ENCODE results near the gene SAPCD2. TPM values are rescaled to one million over a fixed set of nuclear protein-coding genes. Genes with fewer than 3 reads are reported as not detected.

SAPCD2 gene
- polyA plus RNA-seq, 10 donors: 1.9 to 7.1 (median 3.9) TPM

DNA sequence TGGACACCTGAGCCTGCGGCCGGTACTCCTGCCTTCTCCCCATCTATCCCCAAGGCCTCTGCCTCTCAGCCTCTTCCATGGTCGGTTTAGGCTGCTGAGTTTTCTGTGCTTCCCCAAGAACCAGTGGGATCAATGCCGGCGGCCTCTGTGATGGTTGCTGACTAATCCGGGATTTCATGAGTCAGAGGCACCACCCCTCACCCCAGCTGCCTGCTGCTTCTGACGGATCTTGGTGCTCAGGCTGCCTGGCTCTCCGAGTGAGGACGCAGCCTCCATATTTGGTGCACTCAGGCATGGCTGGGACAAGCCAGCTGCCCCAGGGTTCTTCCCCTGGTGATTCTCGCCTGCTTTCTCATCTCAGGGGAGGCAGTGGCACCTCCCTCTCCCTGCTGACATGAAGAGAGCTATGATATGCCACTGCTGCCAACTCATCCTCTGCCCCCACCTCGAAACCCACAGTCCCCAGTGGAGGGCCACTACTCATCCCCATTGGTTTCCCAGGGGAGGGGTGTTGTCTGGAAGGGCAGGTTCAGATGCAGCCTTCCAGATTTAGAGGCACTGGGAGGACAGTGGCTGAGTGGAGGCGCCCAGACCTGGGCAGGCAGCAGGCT is 13.1 kb upstream of the SAPCD2 start:
- peak in 2 of 3 donors; percentile 39 to 88 for DNase-seq

DNA sequence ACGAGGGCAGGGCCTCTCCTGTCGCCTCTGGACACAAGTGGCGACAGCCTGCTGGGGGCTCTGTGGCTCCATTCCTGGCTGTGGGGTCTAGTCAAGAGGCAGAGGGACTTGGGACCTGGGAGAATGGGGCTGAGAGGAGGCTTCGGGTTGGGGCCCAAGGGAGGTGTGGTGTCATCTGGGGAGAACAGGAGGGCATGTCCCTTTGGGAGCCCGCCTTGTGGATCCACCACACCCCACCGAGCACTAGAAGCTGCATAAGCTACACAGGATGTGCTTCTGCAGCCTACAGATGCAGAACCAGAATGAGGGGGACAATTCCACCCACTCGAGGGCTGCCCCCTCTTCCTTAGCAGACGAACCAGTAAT is 12.6 kb upstream of the SAPCD2 start:
- no peak for DNase-seq

DNA sequence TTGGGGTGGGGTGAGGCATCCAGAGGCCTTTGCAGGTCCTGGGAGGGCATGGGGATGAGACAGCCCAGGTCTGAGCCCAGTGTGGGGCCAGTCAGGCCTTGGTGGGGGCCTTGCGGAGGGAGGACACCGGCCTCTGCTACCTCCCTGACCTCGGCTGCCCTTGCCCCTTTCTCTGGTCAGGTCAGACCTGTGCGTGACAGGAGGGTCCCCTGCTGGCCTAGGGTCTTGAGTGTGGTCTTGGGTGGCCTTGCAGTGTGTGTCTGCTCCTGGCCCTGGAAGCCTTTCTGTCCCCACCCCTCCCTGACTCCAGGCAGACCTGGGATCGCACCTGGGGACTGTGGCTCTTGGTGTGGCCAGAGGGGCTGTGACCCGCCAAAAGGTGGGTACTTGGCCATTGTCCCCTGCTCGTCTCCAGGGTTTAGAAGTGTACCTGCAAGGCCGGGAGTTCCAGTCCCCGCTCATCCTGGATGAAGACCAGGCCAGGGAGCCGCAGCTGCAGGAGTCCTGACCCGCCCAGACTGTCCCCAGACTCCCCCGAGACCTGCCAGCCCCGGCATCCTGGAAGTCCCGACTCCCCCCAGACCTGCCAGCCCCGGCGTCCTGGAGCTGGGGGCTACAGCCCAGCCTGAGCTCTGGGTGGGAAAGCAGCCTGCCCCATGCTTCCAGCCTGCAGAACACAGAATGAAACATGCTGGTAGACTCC is 12.0 kb upstream of the SAPCD2 start:
- DNase-seq: no peak

DNA sequence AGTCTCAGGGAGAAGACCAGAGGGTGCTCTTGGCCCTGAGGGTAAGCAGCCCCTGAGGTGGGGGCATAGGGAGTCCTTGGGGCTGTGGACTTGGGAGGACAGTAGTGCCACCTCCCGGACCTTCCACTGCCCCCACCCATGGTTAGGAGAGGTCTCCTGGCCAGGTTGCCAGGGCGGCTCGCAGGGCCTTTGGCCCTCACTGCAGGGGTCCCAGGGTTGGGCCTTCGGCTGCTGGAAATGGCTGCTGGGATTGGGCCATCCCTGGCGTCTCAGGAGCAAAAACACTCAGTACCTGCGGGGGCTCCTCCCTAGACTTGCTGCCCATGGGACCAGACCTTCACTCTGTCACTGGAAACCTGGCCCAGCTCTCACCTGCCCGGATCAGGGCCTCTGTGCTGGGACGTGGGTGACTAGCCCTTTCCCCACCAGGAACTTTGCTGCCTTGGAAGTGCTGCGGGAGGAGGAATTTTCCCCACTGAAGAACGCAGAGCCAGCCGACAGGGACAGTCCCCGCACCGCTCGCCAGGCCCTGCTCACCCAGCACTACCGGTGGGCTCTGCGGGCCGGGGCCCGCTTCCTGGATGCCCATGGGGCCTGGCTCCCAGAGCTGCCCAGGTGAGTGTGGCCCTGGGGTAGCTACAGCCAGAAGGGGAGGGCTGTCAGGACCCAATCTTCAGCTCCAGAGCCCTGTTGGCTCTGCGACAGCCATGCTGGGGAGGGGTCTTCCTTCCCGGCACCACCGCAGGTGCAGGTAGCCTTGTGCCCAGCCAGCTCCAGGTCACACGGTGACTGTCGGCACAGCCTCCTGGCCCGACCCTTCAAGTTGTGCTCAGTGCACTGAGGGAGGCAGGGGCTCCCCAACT is 10.1 kb upstream of the SAPCD2 start:
- DNase-seq: no peak

DNA sequence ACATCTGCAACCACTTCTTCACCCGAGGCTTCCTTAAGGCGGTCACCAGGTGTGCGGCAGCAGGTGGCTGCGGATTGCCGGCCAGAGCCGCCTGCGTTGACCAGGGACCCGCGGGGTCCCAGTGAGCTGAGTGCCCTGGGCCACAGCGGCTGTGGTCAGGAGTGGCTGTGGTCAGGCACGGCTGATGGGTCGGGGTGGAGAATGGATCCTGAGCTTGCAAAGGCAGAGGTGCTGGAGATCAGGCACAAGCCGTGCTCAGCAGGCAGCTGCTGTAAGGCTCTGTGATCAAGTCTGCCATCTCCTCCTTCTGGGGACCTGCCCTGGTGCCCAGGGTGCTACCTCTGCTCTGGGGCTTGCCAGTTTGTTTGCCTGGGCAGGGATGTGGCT is 9.0 kb upstream of the SAPCD2 start:
- DNase-seq: no peak

DNA sequence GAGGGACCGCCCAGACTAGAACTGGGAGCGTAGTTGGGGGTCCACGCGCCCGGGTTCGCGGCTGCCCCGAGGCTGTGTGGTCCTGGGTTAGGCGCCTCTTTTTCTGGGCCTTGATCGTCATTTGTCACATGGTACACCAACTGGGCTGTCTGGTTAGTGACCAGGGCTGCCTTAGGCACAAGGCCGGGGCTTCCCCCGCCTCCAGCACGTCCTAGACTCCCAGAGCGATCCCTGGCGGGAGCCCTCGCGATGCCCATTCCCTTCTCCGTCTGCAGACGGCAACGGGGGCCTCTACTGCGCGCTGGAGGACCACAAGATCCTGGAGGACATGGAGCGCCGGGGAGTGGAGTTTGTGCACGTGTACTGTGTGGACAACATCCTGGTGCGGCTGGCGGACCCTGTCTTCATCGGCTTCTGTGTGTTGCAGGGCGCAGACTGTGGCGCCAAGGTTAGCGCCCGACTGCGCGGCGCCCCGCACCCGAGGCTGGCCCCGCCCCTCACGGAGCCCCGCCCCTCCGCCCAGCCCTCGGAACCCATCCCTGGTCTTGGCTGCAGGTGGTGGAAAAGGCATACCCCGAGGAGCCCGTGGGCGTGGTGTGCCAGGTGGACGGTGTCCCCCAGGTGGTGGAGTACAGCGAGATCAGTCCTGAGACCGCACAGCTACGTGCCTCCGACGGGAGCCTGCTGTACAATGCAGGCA is 8.5 kb upstream of the SAPCD2 start:
- no peak for DNase-seq

DNA sequence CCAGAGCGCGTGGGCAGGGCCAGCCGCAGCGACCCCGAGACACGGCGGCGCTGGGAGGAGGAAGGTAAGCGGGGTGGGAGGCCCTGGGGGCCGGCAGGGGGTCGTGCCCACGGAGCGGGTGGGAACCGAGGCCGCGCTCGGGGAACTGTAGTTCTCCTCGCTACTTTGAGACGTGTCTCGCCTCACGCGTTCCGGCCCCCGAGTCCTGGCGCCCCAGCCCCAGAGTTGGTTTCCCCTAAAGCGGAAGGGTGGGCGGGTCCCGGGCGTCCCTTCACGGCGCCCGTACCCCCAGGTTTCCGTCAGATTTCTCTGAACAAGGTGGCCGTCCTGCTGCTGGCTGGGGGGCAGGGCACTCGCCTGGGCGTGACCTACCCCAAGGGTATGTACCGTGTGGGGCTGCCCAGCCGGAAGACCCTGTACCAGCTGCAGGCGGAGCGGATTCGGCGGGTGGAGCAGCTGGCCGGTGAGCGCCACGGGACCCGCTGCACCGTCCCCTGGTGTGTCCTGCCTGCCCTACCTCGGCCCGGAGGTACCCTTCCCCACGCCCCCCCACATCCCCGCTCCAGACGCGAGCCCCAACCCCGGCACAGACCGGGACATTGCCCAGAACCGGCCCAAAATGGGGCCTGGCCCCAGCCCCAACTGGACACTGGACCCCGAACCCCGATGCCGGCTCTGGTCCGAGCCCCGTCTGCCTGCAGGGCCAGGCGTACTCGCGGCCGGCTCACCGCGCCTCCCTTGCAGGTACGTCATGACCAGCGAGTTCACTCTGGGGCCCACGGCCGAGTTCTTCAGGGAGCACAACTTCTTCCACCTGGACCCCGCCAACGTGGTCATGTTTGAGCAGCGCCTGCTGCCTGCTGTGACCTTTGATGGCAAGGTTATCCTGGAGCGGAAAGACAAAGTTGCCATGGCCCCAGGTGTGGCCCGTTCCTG is 7.7 kb upstream of the SAPCD2 start:
- peak in 1 of 3 donors; percentile 40 for DNase-seq

DNA sequence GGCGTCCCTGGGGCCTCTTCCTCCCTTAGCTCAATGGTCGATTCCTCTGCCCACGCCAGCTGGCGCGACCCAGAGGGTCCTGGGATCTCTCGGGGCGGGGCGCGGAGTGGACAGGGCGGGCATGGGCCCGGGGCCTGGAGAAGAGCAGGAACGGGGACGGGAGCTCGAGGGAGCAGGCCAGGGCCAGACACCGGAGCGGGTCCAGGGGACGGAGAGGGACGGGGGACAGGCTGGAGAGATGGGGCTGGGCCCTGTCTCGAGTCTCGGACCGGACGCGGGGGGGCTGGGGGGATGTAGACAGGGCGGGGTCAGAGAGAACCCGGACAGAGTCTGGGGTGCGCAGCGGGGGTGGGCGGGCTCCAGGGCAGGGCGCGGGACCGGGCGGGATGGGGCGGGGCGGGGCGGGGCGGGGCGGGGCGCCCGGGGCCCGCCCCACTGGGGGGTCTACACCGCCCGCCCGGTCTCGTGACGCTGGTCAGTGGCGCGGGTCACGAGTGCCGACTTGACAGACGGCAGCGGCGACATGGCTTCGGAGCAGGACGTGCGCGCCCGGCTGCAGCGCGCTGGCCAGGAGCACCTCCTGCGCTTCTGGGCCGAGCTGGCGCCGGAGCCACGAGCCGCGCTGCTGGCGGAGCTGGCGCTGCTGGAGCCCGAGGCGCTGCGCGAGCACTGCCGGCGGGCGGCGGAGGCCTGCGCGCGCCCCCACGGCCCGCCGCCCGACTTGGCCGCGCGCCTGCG is 6.8 kb upstream of the SAPCD2 start, which contains the start of gene UAP1L1:
UAP1L1 (plus strand) TSS at position 508 of the 738 bp plus-strand sequence; CDS start at position 524, 16 bp downstream.
- peak in 1 of 3 donors; percentile 65 for DNase-seq

DNA sequence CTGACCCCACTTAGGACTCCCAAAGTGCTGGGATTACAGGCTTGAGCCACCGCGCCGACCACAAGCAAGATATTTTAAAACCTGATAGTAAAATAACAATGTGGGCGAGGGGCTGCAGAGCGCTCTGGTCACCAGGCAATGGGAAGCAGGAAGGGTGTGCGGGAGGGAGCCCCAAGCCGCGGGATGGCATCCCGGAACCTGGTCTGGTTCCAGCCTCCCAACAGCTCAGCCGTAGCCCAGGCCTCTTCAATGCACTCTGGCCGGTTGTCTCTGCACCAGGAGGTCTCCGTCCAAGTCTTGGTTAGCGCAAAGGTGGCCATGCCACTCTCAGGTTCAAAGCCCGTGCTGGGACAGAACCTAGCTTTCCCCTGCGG is 6.3 kb upstream of the SAPCD2 start:
- DNase-seq: no peak

DNA sequence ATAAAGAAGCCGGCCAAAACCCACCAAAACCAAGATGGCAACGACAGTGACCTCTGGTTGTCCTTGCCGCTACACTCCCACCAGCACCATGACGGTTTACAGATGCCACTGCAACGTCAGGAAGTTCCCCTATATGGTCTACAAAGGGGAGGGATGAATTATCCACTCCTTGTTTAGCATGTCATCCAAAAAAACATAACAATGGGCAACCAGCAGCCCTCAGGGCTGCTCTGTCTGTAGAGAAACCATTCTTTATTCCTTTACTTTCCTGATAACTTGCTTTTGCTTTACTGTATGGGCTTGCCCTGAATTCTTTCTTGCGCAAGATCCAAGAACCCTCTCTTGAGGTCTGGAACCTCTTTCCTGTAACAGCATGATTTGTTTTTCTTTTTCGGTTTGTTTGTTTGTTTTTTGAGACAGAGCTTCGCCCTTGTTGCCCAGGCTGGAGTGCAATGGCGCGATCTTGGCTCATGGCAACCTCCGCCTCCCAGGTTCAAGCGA is 5.0 kb upstream of the SAPCD2 start:
- no peak for DNase-seq

DNA sequence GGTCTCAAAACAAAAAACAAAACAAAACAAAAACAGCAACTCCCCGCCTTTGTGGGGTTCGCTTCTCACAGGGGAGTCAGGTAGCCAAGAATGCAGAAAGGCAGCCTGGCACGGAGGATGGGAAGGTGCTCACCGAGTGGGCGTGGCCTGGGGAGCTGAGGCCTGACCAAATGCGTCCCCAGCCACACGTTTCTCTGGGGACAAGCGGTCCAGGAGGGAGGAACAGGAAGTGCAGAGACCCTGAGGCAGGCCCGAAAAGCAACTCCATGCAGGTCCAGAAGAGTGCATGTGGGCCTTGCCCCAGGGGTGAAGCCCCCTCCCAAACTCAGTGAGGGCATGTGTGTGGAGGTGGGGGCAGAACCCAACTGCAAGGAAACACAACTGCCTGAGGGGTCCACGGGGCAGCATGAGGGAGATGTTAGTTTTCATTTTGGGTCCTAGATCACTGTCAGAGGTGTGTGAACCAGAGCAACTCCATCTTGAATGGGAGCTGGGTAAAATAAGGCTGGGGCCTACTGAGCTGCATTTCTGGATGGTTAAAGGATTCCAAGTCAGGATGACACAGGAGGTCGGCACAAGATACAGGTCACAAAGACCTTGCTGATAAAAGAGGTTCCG is 4.4 kb upstream of the SAPCD2 start:
- no peak for DNase-seq

DNA sequence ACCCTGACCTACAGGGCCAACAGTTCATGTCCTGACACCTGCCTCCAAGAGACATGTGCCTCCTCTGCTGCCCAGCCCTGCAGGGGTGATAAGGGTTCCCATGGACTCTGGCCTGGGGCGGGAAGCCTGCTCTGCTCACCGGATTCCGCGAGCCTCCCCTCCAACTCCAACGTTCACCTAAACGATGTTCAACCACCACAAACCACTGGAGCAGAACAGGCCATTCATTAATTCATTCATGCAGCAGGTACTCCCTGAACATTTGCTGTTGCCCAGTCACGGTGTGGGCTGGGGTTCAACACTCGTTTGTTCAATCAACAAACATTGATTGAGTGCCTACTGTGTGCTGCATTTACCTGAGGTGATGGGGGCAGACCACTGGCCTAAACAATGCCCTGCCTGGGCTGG is 3.6 kb upstream of the SAPCD2 start:
- DNase-seq: no peak

DNA sequence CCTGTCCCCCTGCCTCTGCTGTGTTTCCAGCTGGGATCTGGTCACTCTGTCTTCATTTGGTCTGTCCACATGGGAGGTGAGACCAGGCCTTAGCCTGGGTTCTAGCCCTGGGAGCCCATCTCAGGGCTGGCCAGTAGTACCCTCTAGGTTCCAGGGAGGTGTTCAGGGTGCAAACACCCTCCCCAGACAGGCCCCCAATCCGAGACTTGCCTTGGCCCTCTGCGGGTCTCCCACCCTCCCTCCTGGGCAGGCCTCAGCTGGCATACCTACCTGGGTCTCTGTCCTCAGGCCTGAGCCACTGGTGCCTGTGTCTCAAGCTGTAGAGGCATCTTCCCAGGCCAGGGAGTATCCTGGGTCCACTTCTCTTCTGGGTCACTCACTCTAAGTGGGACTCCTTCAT is 925 bp upstream of the SAPCD2 start:
- no peak for DNase-seq

DNA sequence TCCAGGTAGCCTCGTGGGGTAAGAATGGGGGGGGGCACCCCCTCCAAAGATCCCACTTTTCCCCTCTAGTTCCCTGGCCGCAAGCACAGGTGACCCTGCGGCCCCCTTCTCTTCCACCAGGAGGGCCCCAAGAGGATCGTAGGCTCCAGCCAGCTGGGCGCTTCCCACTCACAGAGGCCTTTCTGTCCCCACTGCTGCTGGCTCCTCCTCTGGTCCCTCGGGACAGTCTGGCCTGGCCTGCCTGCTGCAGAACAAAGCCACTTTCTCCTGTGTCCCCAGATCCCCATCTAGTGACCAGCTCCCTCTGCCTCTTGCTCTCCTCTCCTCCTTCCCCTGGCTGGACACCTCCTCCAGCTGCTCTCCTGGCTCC is 534 bp upstream of the SAPCD2 start:
- no peak for DNase-seq

DNA sequence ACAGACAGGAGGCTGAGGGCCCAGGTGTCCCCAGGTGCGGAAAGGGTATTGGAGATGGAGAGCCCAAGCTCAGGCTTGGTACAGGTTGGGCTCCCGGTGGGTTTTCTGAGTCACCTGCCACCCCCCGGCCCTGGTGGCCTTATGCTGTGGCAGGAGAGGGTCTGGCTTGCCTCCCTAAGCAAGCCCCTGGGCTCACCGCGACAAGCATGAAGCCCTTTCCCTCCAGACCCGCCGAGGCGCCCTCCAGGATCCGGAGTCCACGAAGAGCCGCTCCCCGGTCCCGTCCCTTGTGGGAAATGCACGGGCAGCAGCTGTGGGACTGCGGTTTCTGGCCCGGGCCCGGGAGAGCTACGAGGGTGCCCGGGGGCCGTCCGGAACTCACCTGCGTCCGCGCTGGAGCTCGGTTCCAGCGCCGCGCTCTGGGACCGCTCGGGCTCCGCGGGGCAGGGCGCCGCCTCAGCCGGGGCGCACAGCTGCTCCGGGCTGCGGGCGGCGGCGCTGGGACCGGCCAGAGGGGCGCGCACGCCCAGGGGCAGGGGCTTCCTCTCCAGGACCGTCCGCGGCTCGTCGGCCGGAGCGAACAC is 757 bp downstream of the SAPCD2 start:
- DNase-seq: no peak

DNA sequence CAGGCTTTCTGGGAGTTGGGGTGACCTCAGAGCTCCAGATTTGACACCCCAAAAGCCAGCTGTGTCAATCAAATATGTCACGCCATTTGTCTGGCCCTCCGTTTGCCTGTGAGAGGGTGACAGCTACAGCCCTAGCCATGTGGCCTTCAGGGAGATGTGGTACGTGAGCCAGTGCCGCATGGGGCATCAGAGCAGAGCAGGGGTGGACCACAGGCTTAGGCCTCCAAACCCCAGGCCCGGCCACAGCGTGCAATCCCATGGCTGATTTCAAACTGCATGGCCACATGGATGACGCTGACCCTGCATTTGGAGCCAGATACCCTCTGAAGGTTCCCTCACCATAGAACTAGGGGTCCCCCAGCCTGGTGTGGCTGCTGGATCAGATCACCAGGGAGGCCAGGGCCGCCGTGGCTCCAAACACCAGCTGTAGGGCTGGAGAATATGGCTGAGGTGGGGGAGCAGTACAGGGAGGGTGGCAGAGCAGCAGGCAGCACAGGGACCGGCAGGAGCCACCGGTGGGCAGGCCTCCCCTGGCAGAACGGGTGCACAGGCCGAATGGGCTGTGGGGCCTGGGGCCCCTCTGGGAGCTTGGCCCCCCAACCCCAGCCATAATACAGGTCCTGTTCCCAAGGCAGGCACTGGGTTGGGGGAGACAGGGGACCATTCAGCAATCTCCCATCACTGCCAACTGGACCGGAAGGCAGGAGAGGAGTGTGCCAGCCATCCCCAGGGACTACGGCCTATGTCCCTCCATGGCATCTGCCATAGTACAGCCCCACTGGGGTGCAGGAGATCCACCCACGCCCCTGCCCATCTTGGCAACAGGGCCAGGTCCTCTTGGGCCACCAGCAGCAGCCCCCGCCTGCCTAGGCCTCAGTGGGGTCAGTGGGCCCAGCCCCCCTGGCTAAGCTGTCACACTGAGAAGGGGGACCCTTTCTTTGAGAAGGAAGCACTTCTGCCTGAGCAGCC is 1.5 kb downstream of the SAPCD2 start:
- no peak for DNase-seq

DNA sequence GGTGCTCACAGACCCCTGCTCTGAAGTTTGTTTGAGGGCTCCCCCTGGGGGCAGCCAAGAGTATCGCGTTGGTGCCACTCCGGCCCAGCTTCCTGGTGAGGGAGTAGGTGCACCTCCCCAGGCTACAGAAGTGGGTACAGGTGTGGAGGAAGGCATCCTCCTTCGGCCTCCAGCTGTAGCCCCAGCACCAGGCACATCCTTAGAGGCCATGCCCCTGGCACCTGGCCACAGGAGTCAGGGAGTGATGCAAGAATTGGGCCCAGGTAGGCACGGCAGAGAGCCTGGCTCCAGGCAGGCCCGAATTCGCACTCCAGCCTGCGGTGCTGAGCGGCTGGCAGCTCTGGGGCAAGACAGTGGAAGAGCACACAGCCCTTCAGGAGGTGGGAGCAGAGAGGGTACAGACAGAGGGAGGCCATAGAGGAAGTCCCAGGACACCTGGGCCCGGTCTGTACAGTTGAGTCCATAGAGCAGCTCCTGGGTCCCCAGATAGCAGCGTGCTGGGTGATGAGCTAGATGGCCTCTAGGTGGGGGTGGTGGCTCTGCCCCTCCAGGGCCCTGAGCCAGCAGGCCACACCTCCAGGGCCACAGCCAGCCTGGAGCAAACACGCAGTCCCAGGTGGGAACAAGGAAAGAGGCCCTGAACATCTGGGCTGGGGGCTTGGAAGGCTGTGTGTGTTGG is 2.4 kb downstream of the SAPCD2 start:
- peak; percentile 64 to 87 (median 76) for DNase-seq

All from muscle of back (tissue), 11 donors.